ENCODE data around the gene ZNF474. TPM values are rescaled to one million over a fixed set of nuclear protein-coding genes. Genes with fewer than 3 reads are reported as not detected.

ZNF474 gene
- total and polyA plus RNA-seq, 2 of the 8 experiments (the other 6 are each of a cell fraction or from before 2014, with no cell fraction given): not detected

DNA sequence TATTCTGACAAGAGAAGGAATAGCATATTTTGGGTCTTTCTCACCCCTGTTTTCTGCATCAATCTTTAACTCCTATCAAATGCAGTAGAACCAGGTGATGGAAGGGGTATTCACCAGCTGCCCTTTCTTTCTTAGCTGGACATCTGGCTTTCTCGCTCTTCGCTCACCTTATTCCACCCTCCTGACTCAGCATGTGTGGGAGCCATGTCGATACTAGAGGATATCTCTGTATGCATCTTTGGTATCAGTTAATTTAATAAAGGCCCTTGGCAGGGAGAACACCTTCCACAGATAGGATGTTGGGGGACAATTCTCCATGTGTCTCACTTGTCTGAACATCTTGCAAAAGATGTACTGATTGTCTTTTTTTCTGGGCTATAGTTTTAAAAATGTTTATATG is 71.5 kb downstream of the ZNF474 start:
- no peak overlapping the region for H4K5ac ChIP-seq (ENCODE audit: insufficient read length, low read depth, low read length)
- H2BK5ac ChIP-seq (ENCODE audit: low read depth, low read length): no peak overlapping the region
- no peak overlapping the region for H4K91ac ChIP-seq (replicated peaks; ENCODE audit: insufficient read length, low read length)
- no peak overlapping the region for H2BK120ac ChIP-seq (replicated peaks; ENCODE audit: low read depth, low read length)
- no peak overlapping the region for H3K9ac ChIP-seq (replicated peaks in 1 of 4; ENCODE audit: extremely low read depth in 1 of 4, low read depth in 3 of 4, low read length in 3 of 4)
- H3K4me1 ChIP-seq (replicated peaks in 1 of 4; ENCODE audit: control insufficient read depth in 3 of 4, insufficient read depth in 4 of 4, low read length in 3 of 4): no peaks in the 10 kb centered on the region
- H2AFZ ChIP-seq (ENCODE audit: low read length): no peak overlapping the region
- H3K23me2 ChIP-seq (ENCODE audit: low read depth, low read length): no peaks in the 10 kb centered on the region
- H3K27me3 ChIP-seq (replicated peaks in 1 of 4; ENCODE audit: control insufficient read depth in 3 of 4, extremely low read depth in 1 of 4, insufficient read depth in 3 of 4, low read length in 3 of 4): no peaks in the 10 kb centered on the region
- H4K20me1 ChIP-seq (replicated peaks in 1 of 2; ENCODE audit: control insufficient read depth in 1 of 2, insufficient read depth in 2 of 2, low read length in 2 of 2): no peaks in the 10 kb centered on the region
- H4K8ac ChIP-seq (ENCODE audit: extremely low read depth, insufficient read depth, low read length): no peak overlapping the region
- no peak overlapping the region for H3K4me3 ChIP-seq (ENCODE audit: extremely low read depth in 1 of 4, insufficient read depth in 2 of 4, low read depth in 3 of 4, low read length in 4 of 4)
- WGBS, 2 experiments (ENCODE audit: extremely low coverage in 1 of 2, insufficient coverage in 1 of 2, insufficient read length in 1 of 2, insufficient replicate concordance in 2 of 2, low coverage in 1 of 2, low lambda C conversion rate in 2 of 2, missing lambda C conversion rate in 1 of 2): 96% methylated on average over 3 of the region's 3 CpGs; no CpG with 5 or more reads in 1 of the 2 experiments
- no peak overlapping the region for H3K56ac ChIP-seq (replicated peaks; ENCODE audit: insufficient read length, low read depth, low read length)
- no peaks in the 10 kb centered on the region for H3K36me3 ChIP-seq (ENCODE audit: control insufficient read depth in 2 of 4, insufficient read depth in 4 of 4, low read length in 3 of 4)
- no peak overlapping the region for H2BK12ac ChIP-seq (ENCODE audit: low read depth, low read length)
- H2BK15ac ChIP-seq (ENCODE audit: low read length): no peak overlapping the region
- FAIRE-seq: no peak
- H3K79me1 ChIP-seq (ENCODE audit: low read depth, low read length): no peaks in the 10 kb centered on the region
- ChIA-PET CTCF (ENCODE audit: partially characterized antibody) (interaction anchor here (0.8 to 10.7 kb wide), 8 partner anchors 22 to 294 kb away, joined by 3 to 221 read pairs (median 4); no protein-coding TSS in a partner anchor), POLR2A (ENCODE audit: partially characterized antibody) (no interaction called here)
- no peak overlapping the region for H2BK20ac ChIP-seq (ENCODE audit: low read length)
- H3K23ac ChIP-seq (ENCODE audit: insufficient read length): no peak overlapping the region
- no peaks in the 10 kb centered on the region for H3K9me3 ChIP-seq (ENCODE audit: insufficient read depth in 2 of 2, low read depth in 1 of 2, low read length in 1 of 2)
- no peak overlapping the region for H3K4ac ChIP-seq (replicated peaks; ENCODE audit: insufficient read length, low read depth, low read length)
- DNase-seq (ENCODE audit: low read depth in 1 of 2, low spot score in 2 of 2): no peak
- H3K14ac ChIP-seq (ENCODE audit: insufficient read length): no peak overlapping the region
- H3K79me2 ChIP-seq (ENCODE audit: control insufficient read depth in 1 of 2, insufficient read depth in 2 of 2, low read length in 2 of 2): no peaks in the 10 kb centered on the region
- no peak overlapping the region for H3K4me2 ChIP-seq (ENCODE audit: insufficient read depth in 1 of 2, low read depth in 2 of 2, low read length in 2 of 2)
- H3K27ac ChIP-seq (ENCODE audit: low read depth, low read length): no peak overlapping the region
- TF ChIP-seq CHD2 (IDR thresholded peaks at IDR 0.05; ENCODE audit: low read length) (no peak), CBX5 (IDR thresholded peaks at IDR 0.05; ENCODE audit: low read depth, low read length) (no peak), TCF12 (IDR thresholded peaks at IDR 0.05; ENCODE audit: low read depth, low read length) (no peak), CREB1 (IDR thresholded peaks at IDR 0.05) (no peak), KDM4A (IDR thresholded peaks at IDR 0.05; ENCODE audit: low read depth, low read length, severe bottlenecking) (no peak), SIN3A (conservative IDR thresholded peaks at IDR 0.05 in 1 of 2, IDR thresholded peaks at IDR 0.05 in 1 of 2; ENCODE audit: low read depth in 1 of 2, low read length in 2 of 2) (no peak), GTF2F1 (IDR thresholded peaks at IDR 0.05; ENCODE audit: borderline replicate concordance, low read depth, low read length) (no peak), TEAD4 (IDR thresholded peaks at IDR 0.05; ENCODE audit: low read depth, low read length) (no peak), SUZ12 (IDR thresholded peaks at IDR 0.05; ENCODE audit: low read length) (no peak), SAP30 (IDR thresholded peaks at IDR 0.05; ENCODE audit: insufficient read depth, insufficient replicate concordance, low read length) (no peak)
- TF ChIP-seq, protein P1, sequence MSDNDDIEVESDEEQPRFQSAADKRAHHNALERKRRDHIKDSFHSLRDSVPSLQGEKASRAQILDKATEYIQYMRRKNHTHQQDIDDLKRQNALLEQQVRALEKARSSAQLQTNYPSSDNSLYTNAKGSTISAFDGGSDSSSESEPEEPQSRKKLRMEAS (IDR thresholded peaks at IDR 0.05): no peak
- H2AK5ac ChIP-seq (ENCODE audit: low read depth, low read length): no peak overlapping the region
- H3K18ac ChIP-seq (ENCODE audit: extremely low read depth, low read length): no peak overlapping the region

All from H1 (cell line).